Activated T-helper 9 cell treated with anti-CD3 and anti-CD28 coated beads, Interleukin-2, amount 50 U/mL, for 16 hours (primary cell): ENCODE data around the gene MKI67.

Experiments
- DNase-seq: peaks from one replicate; pipeline ENCODE4 v3.0.0-alpha.2; 2020; ENCODE audit warnings: low read depth

The MKI67 gene

DNA sequence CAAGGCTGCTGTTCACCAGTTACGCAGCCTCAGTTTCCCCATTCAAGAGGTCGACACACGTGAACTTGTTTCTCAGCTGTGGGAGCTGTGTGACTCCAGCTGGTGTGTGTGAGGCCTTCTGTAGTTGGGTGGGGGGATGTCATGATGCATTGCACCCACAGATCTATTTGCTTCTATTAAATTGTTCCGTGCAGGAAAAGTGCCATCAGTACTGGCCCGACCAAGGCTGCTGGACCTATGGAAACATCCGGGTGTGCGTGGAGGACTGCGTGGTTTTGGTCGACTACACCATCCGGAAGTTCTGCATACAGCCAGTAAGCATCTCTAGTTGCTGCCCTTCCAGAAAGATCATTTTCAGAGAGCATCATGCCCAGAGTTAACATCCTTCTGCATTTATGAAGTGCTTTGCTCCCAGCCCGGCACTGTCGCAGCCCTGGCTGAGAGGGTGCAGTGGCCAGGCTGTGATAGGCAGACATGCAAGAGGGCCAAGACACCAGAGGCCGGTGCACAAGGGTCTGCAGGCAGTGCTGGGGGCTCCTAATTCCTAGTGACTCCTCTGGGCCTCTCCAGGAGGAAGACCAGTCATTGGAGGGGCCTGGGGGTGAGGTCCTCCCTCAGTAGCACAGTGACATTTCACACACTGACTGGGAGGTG lies 60.2 kb downstream of the MKI67 start:
- no peak for DNase-seq

DNA sequence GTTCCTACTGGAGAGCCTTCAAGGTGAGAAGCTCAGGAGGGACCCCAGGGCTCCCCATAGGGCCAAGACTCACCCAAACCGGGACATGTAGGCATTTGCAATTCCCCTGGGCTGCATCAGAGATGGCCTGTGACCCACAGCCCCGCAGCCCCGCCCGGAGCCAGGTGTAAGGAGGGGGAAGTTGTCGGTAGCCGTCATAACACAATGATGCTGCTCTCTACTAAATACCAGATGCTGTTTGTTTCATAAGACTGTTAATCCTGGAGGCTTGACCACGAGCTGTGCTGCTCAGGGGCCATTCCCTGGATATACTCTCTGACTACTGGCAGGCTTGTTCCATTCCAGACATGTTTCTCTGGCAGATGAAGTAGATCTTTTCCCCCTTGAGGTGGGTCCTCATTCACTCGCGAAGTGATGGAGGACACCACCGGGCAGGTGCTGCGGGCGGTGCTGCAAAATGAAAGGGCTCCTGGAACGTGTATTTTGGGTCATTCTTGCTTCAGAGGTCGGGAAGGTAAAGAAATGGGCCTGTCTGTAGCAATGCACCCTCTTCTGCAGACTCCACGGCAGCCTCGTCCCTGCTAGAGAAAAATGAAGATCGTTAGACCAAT lies 61.1 kb downstream of the MKI67 start:
- DNase-seq: no peak

DNA sequence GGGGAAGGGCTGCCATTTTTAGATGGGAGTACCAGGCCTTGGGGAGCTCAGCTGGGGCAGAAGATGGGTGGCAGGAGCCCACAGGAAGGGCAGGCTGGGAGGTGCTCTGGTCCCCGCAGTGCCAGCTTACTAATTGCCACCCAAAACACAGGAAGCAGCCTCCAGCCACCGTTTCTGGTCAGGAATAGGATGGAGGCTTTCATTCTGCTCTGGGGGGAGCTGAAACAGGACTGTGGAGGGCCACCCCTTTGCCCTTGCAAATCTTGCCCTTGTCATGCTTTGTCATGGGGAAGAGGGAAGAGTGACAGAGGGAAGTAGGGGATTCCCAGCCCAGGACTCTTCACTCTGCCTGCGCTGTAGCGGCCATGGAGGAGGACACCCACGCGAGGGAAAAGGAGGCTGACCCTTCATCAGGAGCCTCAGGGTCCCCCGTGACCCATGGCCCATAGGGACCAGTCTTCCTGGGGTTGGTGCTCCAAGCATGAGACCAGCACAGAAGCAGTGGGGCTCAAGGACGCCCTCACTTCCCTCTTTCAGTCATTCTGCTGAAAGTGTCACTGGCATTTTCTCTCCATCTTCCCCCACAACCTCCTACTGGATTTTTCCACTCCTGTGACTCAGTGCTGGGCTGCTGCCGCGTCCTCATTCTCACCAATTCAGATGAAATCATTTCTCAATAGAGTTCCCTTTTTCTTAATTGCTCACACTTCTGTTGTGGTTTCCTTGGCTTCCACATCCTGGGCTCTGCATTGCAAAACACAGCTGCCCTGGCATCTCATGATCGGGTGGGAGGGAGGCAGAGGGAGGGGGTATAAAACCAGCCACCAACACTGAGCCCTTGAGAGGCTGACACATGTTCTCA lies 61.9 kb downstream of the MKI67 start:
- peak; percentile 71 for DNase-seq

DNA sequence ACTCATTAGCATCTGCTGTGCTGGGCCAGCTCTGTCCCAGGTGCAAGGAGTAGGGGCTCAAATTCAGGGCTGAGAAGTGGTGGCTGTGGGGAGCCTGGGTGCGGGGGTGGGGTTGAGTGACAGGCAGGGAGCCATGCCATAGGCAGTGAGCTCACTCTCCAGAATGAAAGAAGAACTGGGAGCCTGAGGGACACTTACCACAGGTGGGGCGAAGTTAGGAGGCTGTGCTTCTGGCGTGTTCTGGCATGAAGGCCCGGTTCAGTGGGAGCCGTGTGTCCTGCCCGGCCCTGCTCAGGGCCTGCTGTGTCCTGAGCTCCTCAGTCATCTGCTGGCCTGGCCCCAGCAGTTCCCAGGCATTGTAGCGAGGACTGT lies 62.5 kb downstream of the MKI67 start:
- no peak for DNase-seq

DNA sequence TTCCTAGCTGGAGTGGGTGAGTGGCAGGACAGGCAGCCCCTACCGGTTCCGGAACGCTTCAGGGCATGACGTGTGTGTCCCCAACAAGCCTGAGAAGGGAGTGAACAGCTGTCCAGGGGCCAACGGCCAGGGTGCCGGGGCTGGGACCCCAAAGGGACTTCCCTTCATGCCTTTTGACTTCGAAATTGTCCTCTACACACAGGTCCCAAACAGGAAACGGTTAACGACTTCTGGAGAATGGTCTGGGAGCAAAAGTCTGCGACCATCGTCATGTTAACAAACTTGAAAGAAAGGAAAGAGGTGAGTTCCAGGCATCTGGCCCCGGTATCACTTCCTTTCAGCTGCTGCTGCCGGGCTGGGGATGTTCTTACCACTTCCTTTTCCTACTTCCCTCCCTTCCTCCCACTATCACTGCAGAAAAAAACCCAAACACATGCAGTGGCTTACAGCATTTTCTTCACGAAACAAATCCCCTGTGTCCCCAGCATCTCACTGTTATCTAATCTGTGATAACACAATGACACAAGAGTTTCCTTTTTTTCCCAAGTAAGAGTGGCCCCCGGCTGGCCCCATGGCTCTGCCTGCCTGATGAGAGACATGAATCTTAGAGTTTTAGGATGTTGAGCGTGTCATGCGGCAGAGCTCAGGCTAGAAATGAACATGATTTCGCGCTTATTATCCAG lies 63.2 kb downstream of the MKI67 start:
- DNase-seq: peak; percentile 36

DNA sequence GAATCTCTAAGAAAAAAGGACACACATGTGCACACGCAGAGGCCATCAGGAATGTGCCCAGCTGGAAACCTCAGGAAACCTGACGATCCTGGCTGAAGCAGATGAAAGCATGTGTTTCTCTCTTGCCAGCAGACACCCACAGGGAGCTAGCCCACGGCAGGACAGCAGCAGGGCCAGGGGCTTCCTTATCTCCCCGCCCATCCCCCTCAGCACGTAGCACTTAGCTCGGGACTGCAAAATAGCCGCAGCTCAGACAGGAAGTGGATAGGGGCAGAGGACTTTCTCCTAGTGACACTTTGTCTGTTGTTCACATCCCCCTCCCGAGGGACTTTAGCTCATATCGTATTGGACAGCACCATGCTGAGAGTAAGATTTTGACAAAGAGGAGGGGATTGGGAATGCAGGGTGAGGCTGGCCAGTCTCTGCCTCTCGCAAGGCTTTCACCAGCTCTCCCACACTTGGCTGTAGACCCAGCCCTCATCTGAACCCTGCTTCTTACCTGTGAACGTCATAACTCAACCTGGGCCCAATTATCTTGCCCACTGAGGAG lies 63.8 kb downstream of the MKI67 start:
- no peak for DNase-seq

DNA sequence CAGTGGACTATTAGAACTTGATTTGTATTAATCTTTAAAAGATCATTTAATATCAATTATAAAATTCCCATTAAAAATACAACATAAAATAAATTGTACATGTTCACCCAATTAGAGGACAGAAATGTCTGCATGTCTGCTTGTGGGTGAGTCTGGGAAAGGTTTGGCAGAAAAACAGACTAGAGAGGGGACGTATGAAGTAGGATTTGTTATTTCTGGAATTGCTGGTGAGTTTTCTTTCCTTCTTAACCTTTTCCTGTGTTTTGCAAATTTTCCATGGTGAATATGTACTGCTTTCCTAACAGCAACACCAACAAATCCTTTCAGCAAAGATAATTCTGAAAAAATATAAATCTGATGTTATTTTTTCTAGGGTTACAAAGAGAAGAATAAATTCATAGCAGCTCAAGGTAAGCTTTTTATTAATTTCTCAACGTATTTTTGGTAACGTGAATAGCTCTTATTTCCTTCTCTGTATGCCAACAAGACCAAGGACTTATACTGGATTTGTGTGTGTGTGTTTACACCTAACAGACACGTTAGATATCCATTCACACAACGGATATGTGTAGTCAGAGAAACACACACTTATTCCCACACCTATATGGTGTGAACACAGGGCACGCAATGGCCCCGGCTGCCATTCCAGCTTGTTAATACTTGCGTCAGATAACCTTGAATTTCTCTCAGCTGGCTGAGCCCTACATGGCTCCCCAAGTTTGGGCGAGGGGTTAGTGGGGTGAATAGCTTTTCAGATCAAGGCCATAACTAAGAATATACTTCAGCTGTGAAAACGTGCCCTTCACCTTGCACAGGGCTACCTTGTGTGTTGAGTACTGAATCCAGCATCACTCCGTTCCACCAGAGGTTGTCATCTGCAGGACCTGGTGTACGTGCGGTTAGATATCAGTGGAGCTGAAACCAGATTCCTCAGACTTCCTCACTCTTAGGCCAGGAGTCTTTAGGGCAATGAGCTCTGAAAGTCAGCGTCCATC lies 64.6 kb downstream of the MKI67 start:
- DNase-seq: no peak

DNA sequence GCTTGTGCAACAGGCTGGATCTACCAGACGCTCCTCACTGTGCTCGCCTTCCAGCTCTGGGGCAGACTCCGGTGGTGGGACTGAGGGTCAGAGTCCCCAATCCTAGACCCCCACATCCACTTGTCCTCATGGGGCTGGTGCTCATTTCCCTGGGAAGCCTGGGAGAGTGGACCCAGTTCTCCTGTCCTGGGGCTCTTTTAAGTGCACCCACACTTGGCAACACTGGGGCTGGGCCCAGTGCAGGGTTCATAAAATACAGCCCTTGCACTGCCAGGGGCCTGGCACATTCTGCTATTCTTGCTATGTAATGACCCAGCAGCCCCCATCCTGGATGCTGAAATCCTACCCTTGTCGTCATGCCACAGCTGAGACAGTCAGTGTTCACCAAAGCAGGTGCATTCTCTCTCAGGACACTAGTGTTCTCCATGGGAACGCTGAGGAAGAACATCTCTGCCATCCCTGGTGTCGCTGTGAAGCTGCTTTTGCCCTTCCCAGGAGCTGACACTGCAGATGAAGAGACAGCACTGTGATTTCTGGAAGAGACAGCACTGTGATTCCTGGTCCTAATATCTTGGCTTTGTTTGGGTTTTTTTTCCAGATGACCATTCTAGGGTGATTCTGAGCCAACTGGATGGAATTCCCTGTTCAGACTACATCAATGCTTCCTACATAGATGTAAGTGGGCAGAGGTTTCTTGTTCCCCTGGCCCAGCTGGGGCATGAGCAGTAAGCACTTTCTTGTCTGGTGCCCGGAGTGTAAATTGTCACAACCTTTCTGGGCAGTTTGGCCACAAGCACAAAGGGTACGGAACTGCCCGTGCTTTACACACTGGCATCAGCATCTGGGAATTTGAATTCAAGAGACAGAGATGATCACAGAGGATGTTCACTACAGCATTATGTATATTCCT lies 65.6 kb downstream of the MKI67 start:
- no peak for DNase-seq

DNA sequence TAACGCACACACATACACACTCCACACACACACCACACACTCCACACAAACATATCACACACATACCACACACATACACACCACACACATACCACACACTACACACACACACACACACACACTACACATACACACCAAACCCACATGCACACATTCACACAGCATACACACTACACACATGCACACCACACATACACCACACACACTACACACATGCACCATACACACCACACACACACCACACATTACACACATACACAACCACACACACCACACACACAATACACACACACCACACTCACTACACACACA lies 66.3 kb downstream of the MKI67 start:
- DNase-seq: no peak

DNA sequence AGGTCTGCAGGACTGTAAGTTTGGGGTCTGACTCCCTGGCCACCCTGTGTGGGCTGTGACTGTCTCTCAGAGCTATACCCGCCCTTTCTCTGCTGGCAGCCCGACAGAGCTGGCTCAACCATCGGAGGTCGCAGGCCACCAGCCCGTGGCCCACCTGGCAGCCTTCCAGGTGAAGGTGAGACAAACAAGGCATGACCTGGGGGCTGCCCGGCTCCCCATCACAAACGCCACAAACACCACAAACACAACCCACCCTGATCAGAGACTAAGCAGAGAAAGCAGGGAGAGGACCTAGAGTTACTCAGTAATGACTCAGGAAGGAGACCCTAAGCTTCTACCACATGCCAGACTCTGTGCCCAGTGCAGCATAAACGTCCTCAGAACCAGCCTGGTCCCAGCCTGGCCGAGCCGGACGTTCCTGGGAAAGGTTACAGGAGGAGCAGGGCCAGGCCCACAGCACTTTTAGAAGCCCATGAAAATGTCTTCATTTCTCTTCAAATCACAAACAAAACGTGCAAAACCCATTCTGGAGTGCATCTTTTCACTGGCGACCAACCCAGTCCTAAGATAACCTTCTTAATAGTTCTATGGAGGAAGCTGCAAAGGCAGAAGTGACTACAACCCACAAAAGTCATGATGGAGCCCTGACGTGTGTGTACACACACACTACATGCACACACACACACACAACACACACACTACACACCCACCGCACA lies 66.8 kb downstream of the MKI67 start:
- DNase-seq: no peak

DNA sequence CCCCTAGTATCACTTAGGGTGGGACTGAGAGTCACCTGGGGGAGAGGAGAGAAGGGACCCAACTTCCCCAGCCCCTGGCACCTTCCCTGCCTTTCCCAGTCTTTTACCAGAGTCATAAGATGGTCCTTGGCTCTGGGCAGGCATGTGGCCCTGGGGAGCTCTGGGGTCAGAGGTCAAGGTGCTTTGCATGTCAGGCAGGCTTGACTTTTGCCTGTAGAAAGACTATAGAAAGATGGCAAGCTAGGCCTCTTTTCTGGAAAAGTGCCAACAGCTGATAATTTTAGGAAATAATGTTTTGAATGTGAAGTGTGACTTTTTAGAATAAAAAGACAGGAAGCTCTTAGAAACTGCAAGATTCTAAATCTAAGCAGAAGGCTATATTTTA lies 67.5 kb downstream of the MKI67 start:
- no peak for DNase-seq

DNA sequence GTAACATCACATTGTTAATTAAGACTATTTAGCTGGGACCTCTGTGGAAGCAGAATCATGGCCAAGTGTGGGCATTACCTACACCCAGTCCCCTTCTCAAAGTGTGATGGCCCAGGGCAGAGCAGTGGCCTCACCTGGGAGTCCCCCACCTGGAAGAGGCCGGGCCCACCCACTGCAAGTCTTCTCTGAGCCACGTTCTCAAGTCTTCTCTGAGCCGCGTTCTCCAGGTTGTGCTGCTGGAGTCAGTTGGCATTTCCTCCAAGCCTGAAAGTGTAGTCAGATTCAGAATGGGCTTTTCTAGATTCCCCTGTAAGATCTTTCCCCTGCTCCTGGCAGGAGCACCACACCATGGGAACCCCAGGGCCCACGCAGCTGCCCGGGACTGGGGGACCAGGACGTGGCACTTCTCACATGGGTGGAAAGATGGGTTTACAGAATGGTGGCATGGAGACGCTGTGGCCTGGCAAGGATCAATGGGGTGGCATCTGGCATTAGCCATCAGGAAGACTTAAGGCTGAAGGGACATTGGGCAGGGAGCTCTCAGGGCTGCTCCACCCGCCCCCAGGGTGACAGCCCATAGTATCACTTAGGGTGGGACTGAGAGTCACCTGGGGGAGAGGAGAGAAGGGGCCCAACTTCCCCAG lies 68.0 kb downstream of the MKI67 start:
- no peak for DNase-seq

DNA sequence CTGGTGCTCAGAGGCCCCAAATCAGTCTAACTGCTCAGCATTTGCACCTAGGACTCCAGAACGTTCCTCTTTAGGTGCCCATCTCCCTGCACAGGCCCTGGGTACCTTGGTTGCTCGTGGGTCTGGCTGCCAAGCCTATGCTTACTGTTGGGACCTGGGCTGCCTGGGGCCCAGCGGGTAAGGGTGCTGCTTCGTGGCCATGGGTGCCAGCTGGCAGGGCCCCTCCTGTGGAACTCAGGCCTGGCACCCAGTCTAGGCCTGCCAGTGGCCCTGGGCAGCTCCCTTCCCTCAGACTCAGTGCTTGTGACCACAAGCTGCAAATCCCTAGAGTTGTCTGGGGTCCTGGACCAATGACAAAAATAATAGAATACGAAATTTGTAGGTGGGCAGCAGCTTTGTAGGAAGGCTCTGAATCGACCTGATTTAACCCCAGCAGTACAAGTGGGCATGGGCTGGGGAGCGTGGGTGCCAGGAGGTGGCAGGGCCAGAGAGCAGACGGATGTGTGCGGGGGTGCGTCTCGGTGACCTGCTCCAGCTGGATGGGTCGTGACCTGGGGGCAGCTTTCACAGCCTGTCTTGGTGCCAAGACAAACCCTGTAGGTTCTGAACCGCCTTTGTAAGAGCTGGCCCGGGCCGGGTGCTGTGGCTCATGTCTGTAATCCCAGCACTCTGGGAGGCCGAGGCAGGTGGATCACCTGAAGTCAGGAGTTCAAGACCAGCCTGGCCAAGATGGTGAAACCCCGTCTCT lies 69.7 kb downstream of the MKI67 start:
- no peak for DNase-seq

DNA sequence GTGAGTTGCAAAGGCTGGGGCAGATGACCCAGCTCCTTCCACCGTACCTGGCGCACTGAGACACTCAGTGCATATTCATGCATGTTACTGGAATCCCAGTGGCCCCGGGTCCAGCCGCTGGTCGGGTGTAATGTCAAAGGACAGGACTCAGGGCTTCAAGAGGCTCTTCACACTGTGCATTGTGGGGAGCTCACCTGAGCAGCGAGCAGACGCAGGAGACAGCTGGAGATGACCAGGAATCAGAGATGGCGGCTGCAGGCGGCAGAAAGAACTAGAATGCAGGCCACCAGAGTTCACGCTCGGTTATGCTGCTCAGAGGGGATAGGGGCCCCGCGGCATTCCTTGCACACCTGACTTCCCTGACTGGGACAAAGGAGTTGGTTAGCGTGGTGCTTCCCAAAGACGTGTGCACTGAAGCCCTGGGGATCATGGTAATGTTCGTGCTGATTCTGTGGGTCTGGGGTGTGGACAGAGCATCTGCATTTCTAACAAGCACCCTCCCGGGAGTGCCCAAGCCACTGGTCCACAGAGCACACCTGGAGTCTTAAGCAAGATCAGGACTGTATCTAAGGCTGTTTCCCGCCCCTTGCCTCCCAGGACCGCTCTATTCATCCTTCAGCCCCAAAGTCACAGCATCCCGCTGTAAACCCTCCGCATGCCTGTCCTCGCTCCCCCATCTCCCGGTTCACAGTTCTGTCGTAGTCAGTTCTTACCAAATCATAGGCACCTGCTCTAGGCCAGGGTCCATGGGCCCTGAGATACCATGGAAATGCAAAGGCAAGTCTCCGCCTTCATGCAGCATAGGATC lies 71.0 kb downstream of the MKI67 start:
- DNase-seq: no peak

DNA sequence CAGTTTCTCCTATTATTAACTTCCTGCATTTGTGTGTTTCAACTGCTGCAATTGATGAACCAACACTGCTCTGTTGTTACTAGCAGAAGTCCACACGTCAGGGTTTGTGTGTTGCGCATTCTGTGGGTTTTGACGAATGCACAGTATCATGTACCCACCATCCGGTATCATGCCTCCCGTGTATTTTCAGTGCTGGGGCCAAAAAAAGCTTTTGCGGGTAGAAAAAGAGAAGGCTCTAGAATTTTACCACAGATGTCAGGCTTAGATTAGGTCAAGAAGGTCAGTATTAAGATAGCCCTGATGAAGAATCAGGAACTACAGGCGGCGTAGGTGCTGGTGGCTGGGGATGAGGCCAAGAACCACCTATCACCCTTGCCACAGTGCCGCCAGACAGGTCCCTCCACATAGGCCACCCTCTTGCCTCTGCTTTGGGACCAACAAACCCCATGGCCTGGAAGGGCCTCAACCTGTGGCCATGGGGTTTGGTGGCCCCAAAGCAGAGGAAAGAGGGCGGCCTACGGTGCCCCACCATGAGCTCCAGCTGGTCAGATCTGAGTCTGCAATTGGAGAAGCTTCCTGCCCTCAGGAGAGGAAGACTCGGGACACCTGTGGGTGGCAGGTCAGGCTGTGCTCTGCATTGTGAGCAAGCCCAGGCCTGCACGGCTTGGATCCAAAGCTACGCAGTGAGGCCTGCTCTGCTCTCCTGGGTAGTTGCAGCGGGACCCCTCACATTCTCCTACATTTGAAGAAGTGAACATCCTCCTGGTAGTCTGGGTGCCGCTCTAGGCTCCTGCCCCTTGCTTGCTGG lies 71.9 kb downstream of the MKI67 start:
- DNase-seq: no peak

DNA sequence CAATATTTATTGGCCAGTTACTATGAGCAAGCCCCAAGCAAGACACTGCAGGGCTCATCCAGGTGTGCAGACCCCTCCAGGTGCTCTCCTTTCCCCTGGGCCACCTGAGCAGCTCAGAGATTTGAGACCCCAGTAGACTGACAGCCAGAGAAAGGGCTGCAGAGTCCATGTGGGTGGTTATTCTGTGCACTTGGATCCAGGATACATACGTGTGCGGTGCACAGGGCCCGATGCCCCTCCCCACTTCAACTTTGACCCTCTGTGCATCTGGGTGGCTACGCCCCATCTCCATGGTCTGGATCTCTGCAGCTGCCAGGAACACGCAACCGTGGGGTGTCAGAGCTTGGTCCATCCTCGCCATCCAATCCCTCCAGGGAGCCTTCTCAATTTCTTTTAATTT lies 72.9 kb downstream of the MKI67 start:
- DNase-seq: no peak

DNA sequence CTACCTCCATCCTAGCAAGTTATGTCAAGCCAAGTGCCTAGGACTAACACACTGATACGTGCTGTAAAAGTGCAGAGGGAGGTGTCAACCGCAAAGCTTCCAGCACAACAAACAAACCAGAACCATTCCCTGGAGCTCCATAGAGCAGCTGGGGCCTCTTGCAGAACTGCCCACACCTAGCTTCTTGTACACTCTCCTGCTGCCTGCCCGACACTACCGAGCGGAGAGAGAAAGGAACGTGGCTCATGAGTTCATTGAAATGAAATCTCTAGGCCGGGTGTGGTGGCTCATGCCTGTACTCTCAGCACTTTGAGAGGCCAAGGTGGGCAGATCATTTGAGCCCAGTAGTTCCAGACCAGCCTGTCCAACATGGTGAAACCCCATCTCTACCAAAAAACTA lies 73.5 kb downstream of the MKI67 start:
- DNase-seq: no peak
